Smooth muscle cell (in vitro differentiated cells): ENCODE results near the gene SCAMP2. TPM values are rescaled to one million over a fixed set of nuclear protein-coding genes. Genes with fewer than 3 reads are reported as not detected.

Source experiments
- DNase-seq: peaks from one replicate; lab custom pipeline; 2025; ENCODE audit not compliant: unreplicated experiment; lab: John Stamatoyannopoulos, UW
- H2AFZ ChIP-seq: fragments of 200-600 bp; sonication (generic); 2 replicates; pipeline ENCODE4 v1.6.0; 2016; ENCODE audit warnings: antibody characterized with exemption, low read depth, mild to moderate bottlenecking
- H3F3A ChIP-seq: fragments of 200-600 bp; sonication (generic); 2 replicates; pipeline ENCODE4 v1.6.0; 2017; ENCODE audit warnings: antibody characterized with exemption, low read depth
- H3K27ac ChIP-seq: fragments of 200-600 bp; sonication (generic); 2 replicates; pipeline ENCODE4 v1.5.1; 2016; ENCODE audit warnings: low read depth, mild to moderate bottlenecking
- H3K27me3 ChIP-seq: fragments of 200-600 bp; sonication (generic); 2 replicates; pipeline ENCODE4 v1.6.1; 2016; ENCODE audit warnings: low read depth, mild to moderate bottlenecking
- H3K36me3 ChIP-seq: fragments of 200-600 bp; sonication (generic); 2 replicates; pipeline ENCODE4 v1.5.1; 2016; ENCODE audit warnings: low read depth
- H3K4me1 ChIP-seq: fragments of 200-600 bp; sonication (generic); 2 replicates; pipeline ENCODE4 v1.5.1; 2016; ENCODE audit warnings: low read depth
- H3K4me2 ChIP-seq: fragments of 200-600 bp; sonication (generic); 2 replicates; pipeline ENCODE4 v1.6.0; 2016; ENCODE audit warnings: mild to moderate bottlenecking
- H3K4me3 ChIP-seq: fragments of 200-600 bp; sonication (generic); 2 replicates; pipeline ENCODE4 v1.5.1; 2016; ENCODE audit warnings: mild to moderate bottlenecking
- H3K79me2 ChIP-seq: fragments of 200-600 bp; sonication (generic); 2 replicates; pipeline ENCODE4 v1.6.0; 2016; ENCODE audit warnings: low read depth, mild to moderate bottlenecking
- H3K9ac ChIP-seq: fragments of 200-600 bp; sonication (generic); 2 replicates; pipeline ENCODE4 v1.6.0; 2016; ENCODE audit warnings: low read depth
- H3K9me3 ChIP-seq: fragments of 200-600 bp; sonication (generic); replicated peaks from 2 replicates; pipeline ENCODE4 v1.5.1; 2016; ENCODE audit warnings: low read depth
- H4K20me1 ChIP-seq: fragments of 200-600 bp; sonication (generic); 2 replicates; pipeline ENCODE4 v1.6.0; 2016; ENCODE audit warnings: low read depth
- WGBS: methylation state at CpG from one replicate; pipeline ENCODE4 v1.1.7; 2016; ENCODE audit warnings: low lambda C conversion rate; 5-methylcytosine and 5-hydroxymethylcytosine counted together
- polyA plus RNA-seq: library from polyadenylated mRNA; unstranded; fragments of >200 nt; fragmentation: Nextera tagmentation; extraction: Ambion mirVana; gene quantifications from 2 replicates; pipeline ENCODE4 v1.2.1, GENCODE V29; 2016
- total RNA-seq: library from RNA; depleted of rRNA; stranded (reverse); fragments of >200 nt; gene quantifications from 2 replicates; pipeline ENCODE4 v1.2.3, GENCODE V29; 2014
- TF ChIP-seq, protein P1 (sequence below): fragments of 200-600 bp; sonication (generic); IDR thresholded peaks from 2 replicates; pipeline ENCODE4 v1.5.1; 2017; ENCODE audit warnings: borderline replicate concordance, mild to moderate bottlenecking, antibody characterized with exemption; ENCODE audit not compliant: insufficient read depth, poor library complexity, severe bottlenecking

The SCAMP2 gene
- total and polyA plus RNA-seq, 2 experiments from 2014 or later: 55.5 to 80.3 TPM

DNA sequence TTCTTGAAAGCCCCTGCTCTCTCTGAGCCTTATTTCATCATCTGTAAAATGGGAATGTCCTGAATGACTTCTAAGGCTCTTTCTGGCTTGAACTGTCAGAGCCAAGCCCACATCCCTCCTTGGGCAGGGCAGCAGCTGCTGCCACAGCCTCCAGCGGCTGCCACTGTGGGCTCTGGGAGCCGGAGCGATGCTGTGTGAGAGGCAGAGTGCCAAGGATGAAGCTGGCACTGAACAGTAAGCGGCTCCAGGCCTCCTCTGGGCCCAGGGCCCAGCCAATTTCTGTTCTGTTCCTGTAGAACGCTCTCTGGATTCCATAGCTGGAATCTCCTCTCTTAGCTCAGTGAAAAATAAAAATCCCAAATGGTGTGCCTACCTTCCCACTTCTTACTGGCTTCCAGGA lies 42.3 kb downstream of the SCAMP2 start:
- Histone ChIP-seq H3K27ac (no peak overlapping the region), H3K27me3 (peaks cover 35% of the 10 kb centered on the region), H3K79me2 (no peaks in the 10 kb centered on the region), H3K4me3 (no peak overlapping the region), H3K9me3 (no peaks in the 10 kb centered on the region), H3K36me3 (no peaks in the 10 kb centered on the region), H2AFZ (no peak overlapping the region), H3K4me1 (peaks cover 3% of the 10 kb centered on the region), H3K9ac (no peak overlapping the region), H3F3A (no peaks in the 10 kb centered on the region), H3K4me2 (no peak overlapping the region), H4K20me1 (no peaks in the 10 kb centered on the region)
- 89% methylated on average over 5 of the region's 5 CpGs for WGBS
- no peak for DNase-seq
- TF ChIP-seq, protein P1, sequence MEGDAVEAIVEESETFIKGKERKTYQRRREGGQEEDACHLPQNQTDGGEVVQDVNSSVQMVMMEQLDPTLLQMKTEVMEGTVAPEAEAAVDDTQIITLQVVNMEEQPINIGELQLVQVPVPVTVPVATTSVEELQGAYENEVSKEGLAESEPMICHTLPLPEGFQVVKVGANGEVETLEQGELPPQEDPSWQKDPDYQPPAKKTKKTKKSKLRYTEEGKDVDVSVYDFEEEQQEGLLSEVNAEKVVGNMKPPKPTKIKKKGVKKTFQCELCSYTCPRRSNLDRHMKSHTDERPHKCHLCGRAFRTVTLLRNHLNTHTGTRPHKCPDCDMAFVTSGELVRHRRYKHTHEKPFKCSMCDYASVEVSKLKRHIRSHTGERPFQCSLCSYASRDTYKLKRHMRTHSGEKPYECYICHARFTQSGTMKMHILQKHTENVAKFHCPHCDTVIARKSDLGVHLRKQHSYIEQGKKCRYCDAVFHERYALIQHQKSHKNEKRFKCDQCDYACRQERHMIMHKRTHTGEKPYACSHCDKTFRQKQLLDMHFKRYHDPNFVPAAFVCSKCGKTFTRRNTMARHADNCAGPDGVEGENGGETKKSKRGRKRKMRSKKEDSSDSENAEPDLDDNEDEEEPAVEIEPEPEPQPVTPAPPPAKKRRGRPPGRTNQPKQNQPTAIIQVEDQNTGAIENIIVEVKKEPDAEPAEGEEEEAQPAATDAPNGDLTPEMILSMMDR: no peak

DNA sequence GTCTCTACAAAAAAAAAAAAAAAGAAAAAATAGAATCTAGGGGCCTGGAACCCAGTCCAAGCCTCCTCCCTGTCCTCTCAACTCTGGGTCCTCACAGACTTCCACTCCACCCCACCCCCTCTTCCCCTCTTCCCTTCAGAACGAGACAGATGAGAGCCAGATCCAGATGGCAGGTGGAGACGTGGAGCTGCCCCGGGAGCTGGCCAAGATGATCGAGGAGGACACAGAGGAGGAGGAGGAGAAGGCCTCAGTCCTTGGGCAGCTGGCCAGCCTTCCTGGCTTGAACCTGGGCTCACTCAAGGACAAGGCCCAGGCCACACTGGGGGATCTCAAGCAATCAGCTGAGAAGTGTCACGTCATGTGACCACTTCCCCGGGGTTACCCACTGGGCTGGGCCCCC lies 43.2 kb downstream of the SCAMP2 start:
- no peaks in the 10 kb centered on the region for H3K79me2 ChIP-seq
- H2AFZ ChIP-seq: no peak overlapping the region
- H4K20me1 ChIP-seq: no peaks in the 10 kb centered on the region
- H3K4me2 ChIP-seq: no peak overlapping the region
- TF ChIP-seq, protein P1: no peak
- WGBS: 80% methylated on average over 6 of the region's 6 CpGs
- no peak for DNase-seq
- H3K36me3 ChIP-seq: no peaks in the 10 kb centered on the region
- H3K27me3 ChIP-seq: peaks cover 43% of the 10 kb centered on the region
- peaks cover 3% of the 10 kb centered on the region for H3K4me1 ChIP-seq
- H3F3A ChIP-seq: no peaks in the 10 kb centered on the region
- no peak overlapping the region for H3K4me3 ChIP-seq
- no peak overlapping the region for H3K27ac ChIP-seq
- H3K9ac ChIP-seq: no peak overlapping the region
- no peaks in the 10 kb centered on the region for H3K9me3 ChIP-seq

DNA sequence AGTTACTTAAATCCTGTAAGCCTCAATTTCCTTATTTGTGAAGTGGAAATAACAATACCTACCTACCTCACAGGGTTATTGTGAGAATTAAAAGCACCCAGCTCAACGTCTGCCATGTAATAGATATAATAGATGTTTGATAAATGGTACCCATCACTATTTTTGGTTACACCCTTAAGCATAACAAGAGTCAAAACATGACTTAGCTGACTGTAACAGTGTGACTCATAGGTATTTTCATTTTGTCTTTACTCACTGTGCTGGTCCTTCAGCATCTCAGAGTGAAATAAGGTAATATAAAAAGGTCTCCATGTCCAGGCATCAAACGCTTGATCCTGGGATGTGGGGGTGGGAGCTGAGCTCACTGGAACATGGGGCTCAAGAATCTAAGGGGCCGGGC lies 43.7 kb downstream of the SCAMP2 start:
- peaks cover 3% of the 10 kb centered on the region for H3K4me1 ChIP-seq
- peaks cover 48% of the 10 kb centered on the region for H3K27me3 ChIP-seq
- H3K9ac ChIP-seq: no peak overlapping the region
- no peak overlapping the region for H3K4me2 ChIP-seq
- no peak overlapping the region for H2AFZ ChIP-seq
- no peak for DNase-seq
- H3K27ac ChIP-seq: no peak overlapping the region
- no peak overlapping the region for H3K4me3 ChIP-seq
- no peaks in the 10 kb centered on the region for H4K20me1 ChIP-seq
- no peaks in the 10 kb centered on the region for H3K9me3 ChIP-seq
- TF ChIP-seq, protein P1: no peak
- no peaks in the 10 kb centered on the region for H3K36me3 ChIP-seq
- 82% methylated on average over 3 of the region's 3 CpGs for WGBS
- H3K79me2 ChIP-seq: no peaks in the 10 kb centered on the region
- no peaks in the 10 kb centered on the region for H3F3A ChIP-seq

DNA sequence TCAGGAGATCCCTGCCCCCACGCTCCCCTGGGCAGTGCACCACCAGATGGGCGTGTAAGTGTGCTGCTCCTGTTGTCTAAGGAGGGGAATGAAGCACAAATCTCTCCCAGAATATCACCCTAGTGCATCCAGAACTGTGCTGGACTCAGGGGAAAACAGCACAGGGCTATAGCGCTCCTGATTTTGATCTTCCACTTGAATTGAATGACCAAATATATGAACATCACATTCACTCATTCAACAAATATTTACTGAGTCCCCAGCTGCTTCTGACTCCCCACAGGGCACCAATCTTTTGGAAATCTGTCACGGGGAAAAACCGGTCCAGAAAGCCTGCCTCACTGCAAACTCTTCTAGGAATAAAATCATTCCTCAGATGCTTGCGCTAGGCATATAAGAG lies 44.3 kb downstream of the SCAMP2 start:
- Histone ChIP-seq H3K9me3 (no peaks in the 10 kb centered on the region), H3K27ac (no peak overlapping the region), H3K4me1 (peaks cover 3% of the 10 kb centered on the region), H3K4me2 (no peak overlapping the region), H3K4me3 (no peak overlapping the region), H2AFZ (no peak overlapping the region), H3K79me2 (no peaks in the 10 kb centered on the region), H3F3A (no peaks in the 10 kb centered on the region), H3K27me3 (peaks cover 55% of the 10 kb centered on the region), H4K20me1 (no peaks in the 10 kb centered on the region), H3K36me3 (no peaks in the 10 kb centered on the region), H3K9ac (no peak overlapping the region)
- TF ChIP-seq, protein P1: no peak
- 86% methylated on average over 6 of the region's 6 CpGs for WGBS
- DNase-seq: no peak
